Pancreas (tissue), 10 donors: ENCODE results near the gene VASH1. TPM values are rescaled to one million over a fixed set of nuclear protein-coding genes. Genes with fewer than 3 reads are reported as not detected.

Experiments used
- ATAC-seq, 4 donors: fragments of 200-7000 bp; cut with Tn5 transposase; one replicate each; pipeline versions ENCODE4 v1.8.0 to v1.9.1; 2020; ENCODE audit warnings: mild to moderate bottlenecking in 4 of 4, moderate library complexity in 4 of 4
- DNase-seq, 6 donors: peaks; one replicate each; pipeline ENCODE4 v3.0.0-alpha.2; 2020
- FAIRE-seq: peaks from 2 replicates; lab custom pipeline; 2012; peaks lifted over from hg19 to GRCh38; lab: Jason Lieb, UNC
- H3K27ac ChIP-seq, 4 donors: fragments of 200-600 bp; sonication (generic); 1 replicate in 3 of 4; 2 replicates in 1 of 4; pipeline versions ENCODE4 v1.5.0 to v1.8.0; 2020
- H3K27me3 ChIP-seq, 4 donors: fragments of 200-600 bp; one replicate each; pipeline ENCODE4 v1.8.0; 2021
- H3K36me3 ChIP-seq, 3 donors: fragments of 200-600 bp; sonication (generic) in 1 of 3; one replicate each; pipeline versions ENCODE4 v1.5.0 to v1.8.0; 2020 to 2021
- H3K4me1 ChIP-seq, 3 donors: fragments of 200-600 bp; one replicate each; pipeline ENCODE4 v1.8.0; 2021
- H3K4me3 ChIP-seq, 4 donors: fragments of 200-600 bp; sonication (generic) in 2 of 4; one replicate each; pipeline versions ENCODE4 v1.5.0 to v1.8.0; 2020 to 2021
- H3K9me3 ChIP-seq, 4 donors: fragments of 200-600 bp; one replicate each; pipeline ENCODE4 v1.8.0; 2021
- WGBS, 2 donors: extraction: QIAGEN DNeasy Blood & Tissue Kit; methylation state at CpG; one replicate each; pipeline ENCODE4 v1.1.7; 2013; 5-methylcytosine and 5-hydroxymethylcytosine counted together
- intact Hi-C, 3 donors: fragments of 100-400 bp; cut with DNase I; formaldehyde crosslinking; loops; one replicate each; pipeline versions ENCODE4 v1.11.1 to v1.14.2; 2022
- polyA plus RNA-seq, 2 donors: library from polyadenylated mRNA; stranded (reverse); fragments of 200-250 nt; gene quantifications; one replicate each; pipeline ENCODE4 v1.2.3, GENCODE V29; 2013
- total RNA-seq, 6 donors: library from RNA; stranded (reverse); fragmentation: NEBNext Ultra II Directional in 4 of 6; extraction: Animal tissue kit (Norgen Biotek cat#: 25700) in 4 of 6; gene quantifications; one replicate each; pipeline versions ENCODE4 v1.2.1 to v1.2.4, GENCODE V29; 2021 to 2023
- TF ChIP-seq, protein P1 (sequence below), 4 donors: fragments of 200-600 bp; sonication (generic) in 3 of 4; IDR thresholded peaks; one replicate each; pipeline versions ENCODE4 v1.5.0 to v1.8.0; 2021; ENCODE audit warnings: antibody characterized with exemption in 4 of 4
- donor health status: healthy with polysubstance abuse.
- donor health status: DM: no; HTN: no; CAD: no; lungs with moderate emphysema.
- donor health status: DM: no; HTN: no; CAD: no.
- donor health status: control.
- donor health status: control.
- donor health status: Bipolar disorder and iron deficiency.
- donor health status: DM: yes; HTN: yes; CAD: no.
- donor health status: DM: no; HTN: no; CAD: no.
- donor health status: DM: no; HTN: no; CAD: no.
- donor health status: DM: yes; HTN: yes; CAD: no.

The VASH1 gene
- total and polyA plus RNA-seq, 8 donors: 1.6 to 15.0 (median 4.7) TPM

DNA sequence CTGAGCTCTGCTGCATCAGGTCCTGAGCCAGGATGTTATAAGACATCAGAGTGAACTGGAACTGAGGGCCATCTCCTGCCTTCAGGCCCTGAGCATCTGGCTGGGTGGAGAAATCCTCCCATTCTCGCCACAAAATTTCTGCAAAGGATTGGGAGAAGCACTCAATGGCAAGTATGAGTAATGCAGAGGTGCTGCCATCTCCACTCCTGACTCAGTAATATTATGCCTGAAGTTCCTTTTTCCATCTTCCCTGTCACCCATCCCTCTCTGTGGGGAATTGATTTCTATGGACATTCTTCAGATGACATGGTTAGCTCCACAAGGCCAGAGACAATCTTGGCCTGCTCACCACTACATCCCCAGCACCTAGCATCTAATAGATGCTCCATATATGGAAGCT, 46.7 kb downstream of the VASH1 start:
- no peaks in the 10 kb centered on the region for H3K9me3 ChIP-seq
- FAIRE-seq (no peak), DNase-seq (no peak), ATAC-seq (no peak)
- no peaks in the 10 kb centered on the region for H3K27me3 ChIP-seq
- H3K4me3 ChIP-seq: no peak overlapping the region
- no peak overlapping the region for H3K27ac ChIP-seq
- intact Hi-C loops: no loop called here
- H3K36me3 ChIP-seq: peaks cover 6 to 52% (median 29%) of the 10 kb centered on the region in 3 donors
- TF ChIP-seq, protein P1, sequence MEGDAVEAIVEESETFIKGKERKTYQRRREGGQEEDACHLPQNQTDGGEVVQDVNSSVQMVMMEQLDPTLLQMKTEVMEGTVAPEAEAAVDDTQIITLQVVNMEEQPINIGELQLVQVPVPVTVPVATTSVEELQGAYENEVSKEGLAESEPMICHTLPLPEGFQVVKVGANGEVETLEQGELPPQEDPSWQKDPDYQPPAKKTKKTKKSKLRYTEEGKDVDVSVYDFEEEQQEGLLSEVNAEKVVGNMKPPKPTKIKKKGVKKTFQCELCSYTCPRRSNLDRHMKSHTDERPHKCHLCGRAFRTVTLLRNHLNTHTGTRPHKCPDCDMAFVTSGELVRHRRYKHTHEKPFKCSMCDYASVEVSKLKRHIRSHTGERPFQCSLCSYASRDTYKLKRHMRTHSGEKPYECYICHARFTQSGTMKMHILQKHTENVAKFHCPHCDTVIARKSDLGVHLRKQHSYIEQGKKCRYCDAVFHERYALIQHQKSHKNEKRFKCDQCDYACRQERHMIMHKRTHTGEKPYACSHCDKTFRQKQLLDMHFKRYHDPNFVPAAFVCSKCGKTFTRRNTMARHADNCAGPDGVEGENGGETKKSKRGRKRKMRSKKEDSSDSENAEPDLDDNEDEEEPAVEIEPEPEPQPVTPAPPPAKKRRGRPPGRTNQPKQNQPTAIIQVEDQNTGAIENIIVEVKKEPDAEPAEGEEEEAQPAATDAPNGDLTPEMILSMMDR (IDR thresholded peaks at IDR 0.05): no peak
- WGBS, 2 donors: 78 to 88% methylated on average over 1 of the region's 1 CpG
- H3K4me1 ChIP-seq: peaks cover 13 to 14% (median 14%) of the 10 kb centered on the region in 3 donors

DNA sequence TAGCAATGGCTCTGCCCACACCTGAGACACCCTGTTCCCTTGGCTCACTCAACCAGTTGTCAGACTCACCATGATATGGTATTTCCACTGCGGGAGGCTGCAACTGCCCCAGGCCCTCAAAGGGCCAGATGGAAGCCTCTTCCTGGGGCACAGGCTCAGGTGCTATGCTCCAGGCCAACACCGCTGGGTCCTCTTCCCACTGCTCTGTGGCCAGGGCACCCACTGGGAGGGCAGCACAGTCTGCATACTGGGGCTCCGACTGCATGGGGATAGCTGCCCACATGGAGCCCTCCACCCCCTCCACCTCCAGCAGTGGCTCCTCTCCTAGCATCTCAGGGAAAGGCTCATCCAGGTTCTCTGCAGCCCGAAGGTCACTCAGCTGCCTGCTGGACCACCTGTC, 47.7 kb downstream of the VASH1 start:
- Histone ChIP-seq H3K36me3 (peaks cover 5 to 42% (median 21%) of the 10 kb centered on the region in 3 donors), H3K27ac (no peak overlapping the region), H3K9me3 (no peaks in the 10 kb centered on the region), H3K4me3 (no peak overlapping the region), H3K4me1 (peaks cover 17 to 22% (median 19%) of the 10 kb centered on the region in 3 donors), H3K27me3 (no peaks in the 10 kb centered on the region)
- WGBS, 2 donors: 82 to 88% methylated on average over 4 of the region's 4 CpGs
- TF ChIP-seq, protein P1 (IDR thresholded peaks at IDR 0.05): no peak
- DNase-seq (no peak), ATAC-seq (no peak), FAIRE-seq (no peak)
- intact Hi-C loops: no loop called here

DNA sequence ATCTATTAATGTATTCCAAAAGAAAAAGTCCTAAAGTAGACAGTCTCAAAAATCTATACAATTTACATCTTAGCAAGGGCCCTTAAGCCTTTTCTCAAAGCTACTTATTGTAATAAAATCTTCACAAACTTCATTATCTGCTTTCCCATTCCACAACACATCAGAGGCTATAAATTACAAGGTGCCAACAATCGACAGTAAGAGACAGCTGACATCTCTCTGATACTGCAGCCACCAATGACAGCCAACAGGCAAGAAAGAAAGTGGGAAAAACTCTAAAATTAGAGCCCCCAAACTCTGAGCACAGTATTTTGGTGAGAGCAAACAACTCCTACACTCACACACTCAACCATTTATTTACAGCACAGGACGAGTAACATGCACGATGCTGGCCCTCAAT, 49.3 kb downstream of the VASH1 start:
- no peaks in the 10 kb centered on the region for H3K9me3 ChIP-seq
- H3K27ac ChIP-seq: peak overlapping the region in 2 of 4 donors; percentile 95 to 97
- no peak for FAIRE-seq
- peaks cover 17 to 22% (median 19%) of the 10 kb centered on the region in 3 donors for H3K4me1 ChIP-seq
- H3K4me3 ChIP-seq: peak overlapping the region in 3 of 4 donors; percentile 2 to 70 (median 69)
- H3K27me3 ChIP-seq: no peaks in the 10 kb centered on the region
- intact Hi-C loops: no loop called here
- TF ChIP-seq, protein P1 (IDR thresholded peaks at IDR 0.05): no peak
- ATAC-seq: no peak
- no peak for DNase-seq
- H3K36me3 ChIP-seq: peaks cover 0 to 34% (median 16%) of the 10 kb centered on the region in 3 donors
- 3 to 8% methylated on average over 3 of the region's 3 CpGs for WGBS, 2 donors

DNA sequence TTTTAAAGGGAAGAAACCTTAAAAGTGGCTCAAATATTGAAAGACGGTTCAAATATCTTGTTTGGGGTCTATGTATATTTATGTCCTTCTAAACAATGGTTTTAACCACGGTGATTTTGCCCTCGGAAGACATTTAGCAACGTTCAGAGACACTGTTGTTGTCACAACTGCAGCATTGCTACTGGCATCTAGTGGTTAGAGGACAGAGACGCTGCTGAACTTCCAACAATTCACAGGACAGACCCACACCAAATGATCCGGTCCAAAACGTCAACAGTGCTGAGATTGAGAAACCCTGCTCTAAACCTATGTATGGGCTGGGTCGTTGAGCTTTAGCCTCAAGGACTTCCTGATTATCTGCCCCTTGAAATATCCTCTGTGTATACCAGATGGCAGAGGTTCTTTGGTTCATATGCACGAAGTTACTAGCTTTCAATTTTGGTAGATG, 49.7 kb downstream of the VASH1 start:
- intact Hi-C loops: no loop called here
- DNase-seq: no peak
- no peaks in the 10 kb centered on the region for H3K27me3 ChIP-seq
- peak in 3 of 4 donors; percentile 20 to 24 (median 20) for ATAC-seq
- H3K27ac ChIP-seq: peak overlapping the region in 3 of 4 donors; percentile 15 to 97 (median 95)
- FAIRE-seq: no peak
- 1 to 2% methylated on average over 9 of the region's 9 CpGs for WGBS, 2 donors
- peaks cover 17 to 22% (median 19%) of the 10 kb centered on the region in 3 donors for H3K4me1 ChIP-seq
- TF ChIP-seq, protein P1 (IDR thresholded peaks at IDR 0.05): no peak
- no peaks in the 10 kb centered on the region for H3K9me3 ChIP-seq
- H3K36me3 ChIP-seq: peaks cover 0 to 29% (median 16%) of the 10 kb centered on the region in 3 donors
- H3K4me3 ChIP-seq: peak overlapping the region; percentile 2 to 70 (median 66)

DNA sequence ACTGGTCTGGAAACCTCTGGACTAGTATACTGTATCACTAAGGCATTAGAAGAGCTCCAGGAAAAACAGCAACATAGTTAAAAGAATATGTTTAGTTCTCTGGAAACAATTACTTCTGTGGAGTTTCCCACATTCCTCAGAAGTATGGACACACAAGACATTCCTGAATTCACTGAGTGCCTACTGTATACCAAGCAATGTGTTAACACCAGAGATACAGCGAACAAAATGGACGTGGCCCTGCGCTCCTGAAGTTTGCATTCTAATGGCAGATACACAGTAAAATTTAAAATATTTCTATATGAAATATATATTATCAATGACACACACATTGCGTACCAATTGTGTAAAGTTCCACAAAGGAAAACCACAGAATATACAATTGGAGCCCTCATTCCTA, 50.3 kb downstream of the VASH1 start:
- FAIRE-seq: no peak
- TF ChIP-seq, protein P1 (IDR thresholded peaks at IDR 0.05): no peak
- H3K4me1 ChIP-seq: peaks cover 17 to 22% (median 19%) of the 10 kb centered on the region in 3 donors
- peak in 3 of 4 donors; percentile 1 to 20 (median 11) for ATAC-seq
- H3K9me3 ChIP-seq: no peaks in the 10 kb centered on the region
- H3K27ac ChIP-seq: peak overlapping the region; percentile 84 to 97 (median 93)
- DNase-seq: no peak
- intact Hi-C loops: no loop called here
- peak overlapping the region; percentile 64 to 70 (median 68) for H3K4me3 ChIP-seq
- 13 to 18% methylated on average over 4 of the region's 4 CpGs for WGBS, 2 donors
- peaks cover 0 to 24% (median 16%) of the 10 kb centered on the region in 3 donors for H3K36me3 ChIP-seq
- no peaks in the 10 kb centered on the region for H3K27me3 ChIP-seq
